K562 (cell line): ENCODE data around the gene FJX1. TPM values are rescaled to one million over a fixed set of nuclear protein-coding genes. Genes with fewer than 3 reads are reported as not detected.

Source experiments
- BDP1 ChIP-seq: IDR thresholded peaks from 3 replicates; pipeline ENCODE4 v1.6.1; 2011; ENCODE audit not compliant: insufficient read length, insufficient read depth
- CHD2 ChIP-seq: IDR thresholded peaks from 2 replicates; pipeline ENCODE4 v1.6.1; 2011; ENCODE audit warnings: low read depth, low read length
- DIDO1 ChIP-seq: fragments of 450-650 bp; IDR thresholded peaks from 2 replicates; pipeline ENCODE4 v1.6.1; 2016; ENCODE audit warnings: low read depth, missing biosample characterization, missing genetic modification characterization
- ELF2 ChIP-seq: fragments of 250-450 bp; sonication (Bioruptor Pico); IDR thresholded peaks from 2 replicates; pipeline ENCODE4 v1.5.0; 2021; ENCODE audit warnings: mild to moderate bottlenecking
- KHSRP ChIP-seq: fragments of 450-650 bp; IDR thresholded peaks from 2 replicates; pipeline ENCODE4 v1.6.1; 2017
- KLF16 ChIP-seq: IDR thresholded peaks from 2 replicates; pipeline ENCODE4 v1.6.1; 2016; ENCODE audit warnings: antibody characterized with exemption
- MGA ChIP-seq: fragments of 450-650 bp; IDR thresholded peaks from 2 replicates; pipeline ENCODE4 v1.6.1; 2016; ENCODE audit warnings: mild to moderate bottlenecking, moderate library complexity
- OTX1 ChIP-seq: fragments of 450-650 bp; formaldehyde crosslinking; IDR thresholded peaks from 2 replicates; pipeline ENCODE4 v1.4.0; 2022; ENCODE audit warnings: mild to moderate bottlenecking
- PKNOX1 ChIP-seq: fragments of 450-650 bp; IDR thresholded peaks from 2 replicates; pipeline ENCODE4 v1.6.1; 2016
- PML ChIP-seq: IDR thresholded peaks from 2 replicates; pipeline ENCODE4 v1.6.1; 2012; ENCODE audit warnings: low read length, inconsistent platforms
- POLR2A ChIP-seq: fragments of 450-650 bp; conservative IDR thresholded peaks from 2 replicates; pipeline ENCODE4 v1.6.1; 2016
- RBM34 ChIP-seq: fragments of 200-400 bp; formaldehyde crosslinking; IDR thresholded peaks from 2 replicates; pipeline ENCODE4 v1.6.1; 2018; ENCODE audit warnings: low read length, borderline replicate concordance; ENCODE audit not compliant: insufficient read depth
- STAG1 ChIP-seq: sonication (generic); formaldehyde crosslinking; IDR thresholded peaks from 2 replicates; pipeline ENCODE4 v1.5.0; 2020; ENCODE audit warnings: missing genetic modification reagents, borderline replicate concordance
- ZBTB9 ChIP-seq: fragments of 450-650 bp; formaldehyde crosslinking; IDR thresholded peaks from 2 replicates; pipeline ENCODE4 v1.4.0; 2020; ENCODE audit warnings: mild to moderate bottlenecking, moderate library complexity
- ZC3H11A ChIP-seq: IDR thresholded peaks from 2 replicates; pipeline ENCODE4 v1.6.1; 2012; ENCODE audit warnings: low read depth, low read length, improper control_type of control experiment
- polyA plus RNA-seq, 8 experiments: library from polyadenylated mRNA; depleted of rRNA in 4 of 8; stranded (reverse) in 5 of 8; unstranded in 3 of 8; fragments of >200 nt; fragmentation: Nextera tagmentation in 2 of 8; fragmentation: Illumina TruSeq in 1 of 8; extraction: Ambion mirVana in 2 of 8; extraction: Trizol in 1 of 8; gene quantifications; 2 replicates each; pipeline versions ENCODE4 v1.2.1 to v1.2.3, GENCODE V29; 2011 to 2014; ENCODE audit warnings: inconsistent platforms in 1 of 8, missing spikeins in 1 of 8
- total RNA-seq, 7 experiments: library from RNA; depleted of rRNA in 6 of 7; stranded (reverse); fragments of >200 nt in 6 of 7; fragmentation: Illumina TruSeq in 2 of 7; extraction: Trizol in 2 of 7; gene quantifications; 2 replicates each; pipeline versions ENCODE4 v1.2.1 to v1.2.3, GENCODE V29; 2011 to 2021; ENCODE audit warnings: low replicate concordance in 1 of 7
- TF ChIP-seq, protein P1 (sequence below): fragments of 450-650 bp; IDR thresholded peaks from 2 replicates; pipeline ENCODE4 v1.6.1; 2017; ENCODE audit warnings: antibody characterized with exemption

The FJX1 gene
- total and polyA plus RNA-seq, 9 of the 15 experiments (the other 6 are each of a cell fraction or from before 2014, with no cell fraction given): 0.10 to 2.7 (median 0.72) TPM

DNA sequence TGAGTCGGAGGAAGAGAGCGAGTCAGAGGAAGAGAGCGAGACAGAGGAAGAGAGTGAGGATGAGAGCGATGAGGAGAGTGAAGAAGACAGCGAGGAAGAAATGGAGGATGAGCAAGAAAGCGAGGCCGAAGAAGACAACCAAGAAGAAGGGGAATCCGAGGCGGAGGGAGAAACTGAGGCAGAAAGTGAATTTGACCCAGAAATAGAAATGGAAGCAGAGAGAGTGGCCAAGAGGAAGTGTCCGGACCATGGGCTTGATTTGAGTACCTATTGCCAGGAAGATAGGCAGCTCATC is 45.1 kb downstream of the FJX1 start (continued):
- peak; percentile 31; the same call in 1 of the 2 replicates for TF ChIP-seq MGA
- TF ChIP-seq KLF16: no peak
- TF ChIP-seq RBM34: no peak
- no peak for TF ChIP-seq BDP1
- no peak for TF ChIP-seq STAG1 (CRISPR knock-in tag)
- TF ChIP-seq DIDO1 (tag): peak; percentile 24; the same call in 1 of the 2 replicates
- 0 out of 2 replicates have a peak, but pooled peaks have one; percentile 27 for TF ChIP-seq KHSRP
- no peak for TF ChIP-seq CHD2
- TF ChIP-seq POLR2A: peak; percentile 49
- no peak for TF ChIP-seq PML
- TF ChIP-seq PKNOX1: peak; percentile 38; the same call in 1 of the 2 replicates
- TF ChIP-seq, protein P1, sequence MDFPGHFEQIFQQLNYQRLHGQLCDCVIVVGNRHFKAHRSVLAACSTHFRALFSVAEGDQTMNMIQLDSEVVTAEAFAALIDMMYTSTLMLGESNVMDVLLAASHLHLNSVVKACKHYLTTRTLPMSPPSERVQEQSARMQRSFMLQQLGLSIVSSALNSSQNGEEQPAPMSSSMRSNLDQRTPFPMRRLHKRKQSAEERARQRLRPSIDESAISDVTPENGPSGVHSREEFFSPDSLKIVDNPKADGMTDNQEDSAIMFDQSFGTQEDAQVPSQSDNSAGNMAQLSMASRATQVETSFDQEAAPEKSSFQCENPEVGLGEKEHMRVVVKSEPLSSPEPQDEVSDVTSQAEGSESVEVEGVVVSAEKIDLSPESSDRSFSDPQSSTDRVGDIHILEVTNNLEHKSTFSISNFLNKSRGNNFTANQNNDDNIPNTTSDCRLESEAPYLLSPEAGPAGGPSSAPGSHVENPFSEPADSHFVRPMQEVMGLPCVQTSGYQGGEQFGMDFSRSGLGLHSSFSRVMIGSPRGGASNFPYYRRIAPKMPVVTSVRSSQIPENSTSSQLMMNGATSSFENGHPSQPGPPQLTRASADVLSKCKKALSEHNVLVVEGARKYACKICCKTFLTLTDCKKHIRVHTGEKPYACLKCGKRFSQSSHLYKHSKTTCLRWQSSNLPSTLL: 0 out of 2 replicates have a peak, but pooled peaks have one; percentile 57
- TF ChIP-seq ZBTB9 (CRISPR knock-in tag): no peak
- TF ChIP-seq ZC3H11A: no peak
- no peak for TF ChIP-seq OTX1 (CRISPR knock-in tag)
- TF ChIP-seq ELF2 (CRISPR knock-in tag): no peak
